ENCODE data around the gene TMEM108. TPM values are rescaled to one million over a fixed set of nuclear protein-coding genes. Genes with fewer than 3 reads are reported as not detected.

Gene TMEM108
- total and polyA plus RNA-seq, 2 experiments from 2014 or later, result 7.4 to 15.3 TPM

- H3K36me3 ChIP-seq (ENCODE audit: insufficient read depth), result no peaks in the 10 kb centered on the region
- Mint-ChIP-seq H3K36me3 (ENCODE audit: low read depth) (no peaks in the 10 kb centered on the region), H3K27ac (0 out of 2 replicates have a peak overlapping the region, but pooled peaks have one; percentile 7), H3K27me3 (ENCODE audit: insufficient read depth, low read depth, poor library complexity) (peaks cover 2% of the 10 kb centered on the region), H3K4me1 (peaks cover 19% of the 10 kb centered on the region), H3K4me3 (no peak overlapping the region), H3K9me3 (no peaks in the 10 kb centered on the region)
- TF ChIP-seq REST (IDR thresholded peaks at IDR 0.05; ENCODE audit: unreplicated experiment) (no peak), STAT1 (IDR thresholded peaks at IDR 0.05; ENCODE audit: unreplicated experiment) (no peak), NANOG (IDR thresholded peaks at IDR 0.05; ENCODE audit: borderline replicate concordance) (no peak), CTCF (conservative IDR thresholded peaks at IDR 0.05; ENCODE audit: low read depth in 2 of 2) (no peak), ZNF331 (CRISPR knock-in tag; IDR thresholded peaks at IDR 0.05; ENCODE audit: low read depth) (no peak), ETS1 (IDR thresholded peaks at IDR 0.05) (no peak), ZNF114 (CRISPR knock-in tag; IDR thresholded peaks at IDR 0.05) (no peak), CREB1 (CRISPR knock-in tag; IDR thresholded peaks at IDR 0.05; ENCODE audit: low read depth) (no peak), EZH2phosphoT487 (IDR thresholded peaks at IDR 0.05; ENCODE audit: unreplicated experiment) (no peak), ZNF462 (CRISPR knock-in tag; IDR thresholded peaks at IDR 0.05) (no peak), JUNB (IDR thresholded peaks at IDR 0.05; ENCODE audit: unreplicated experiment) (no peak), POLR2AphosphoS5 (IDR thresholded peaks at IDR 0.05; ENCODE audit: low read depth) (no peak), EZH2 (IDR thresholded peaks at IDR 0.05; ENCODE audit: low read depth, unreplicated experiment) (no peak)
- DNase-seq (ENCODE audit: low spot score) (no peak), ATAC-seq (no peak)
- peaks cover 18% of the 10 kb centered on the region for H3K4me1 ChIP-seq (ENCODE audit: insufficient read depth)
- no peak overlapping the region for H3K27ac ChIP-seq (ENCODE audit: low read depth)
- no peaks in the 10 kb centered on the region for H3K27me3 ChIP-seq (ENCODE audit: insufficient read depth)
- no peak overlapping the region for H3K4me3 ChIP-seq
- H4K20me1 ChIP-seq (replicated peaks; ENCODE audit: insufficient read depth), result no peaks in the 10 kb centered on the region
- no peaks in the 10 kb centered on the region for H3K79me2 ChIP-seq (replicated peaks; ENCODE audit: insufficient read depth)
- no peak overlapping the region for H2AFZ ChIP-seq
- no peaks in the 10 kb centered on the region for H3F3A ChIP-seq (replicated peaks; ENCODE audit: low read depth)
- H3K4me2 ChIP-seq, result no peak overlapping the region
- no peaks in the 10 kb centered on the region for H3K9me2 ChIP-seq (ENCODE audit: insufficient read depth)
Measured at GRCh38 chr3:133374708-133375402, 336.7 kb downstream of the TMEM108 start.
